ENCODE results near the gene CCNYL1. TPM values are rescaled to one million over a fixed set of nuclear protein-coding genes. Genes with fewer than 3 reads are reported as not detected.

CCNYL1 gene
- polyA plus RNA-seq, 1 donor from 2014 or later: 14.7 TPM

DNA sequence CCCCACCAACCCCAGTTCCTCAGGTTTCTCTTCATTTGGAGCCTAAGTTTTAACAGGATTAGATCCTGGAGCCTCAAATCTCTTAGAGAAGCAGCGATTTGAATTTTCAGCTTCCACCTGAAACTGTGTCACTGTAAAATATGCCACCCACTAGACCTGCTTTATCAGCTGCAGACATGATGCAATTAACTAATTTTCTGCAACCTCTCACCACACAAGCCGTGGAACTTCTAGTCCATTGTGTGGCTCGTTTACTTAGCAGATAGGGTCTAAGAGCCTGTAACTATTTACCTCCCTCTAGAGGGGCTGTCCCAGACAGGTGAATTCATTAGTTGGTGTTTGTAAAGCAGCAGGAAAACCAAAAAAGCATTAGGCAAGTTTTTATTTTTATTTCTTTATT, 89.8 kb downstream of the CCNYL1 start:
- Histone ChIP-seq H3K36me3 (ENCODE audit: insufficient read depth, low read length) (no peaks in the 10 kb centered on the region), H3K9me2 (ENCODE audit: insufficient read depth, low read length) (no peaks in the 10 kb centered on the region), H3K4me3 (ENCODE audit: low read length) (no peak overlapping the region), H3K27me3 (ENCODE audit: insufficient read depth, low read depth, low read length) (no peaks in the 10 kb centered on the region), H3K79me2 (replicated peaks; ENCODE audit: insufficient read depth, low read length) (no peaks in the 10 kb centered on the region), H3K9me3 (ENCODE audit: low read length) (no peaks in the 10 kb centered on the region), H3K9ac (ENCODE audit: low read length) (no peak overlapping the region), H4K20me1 (ENCODE audit: insufficient read depth) (no peaks in the 10 kb centered on the region), H3F3A (ENCODE audit: insufficient read depth, low read length, poor library complexity, severe bottlenecking) (no peaks in the 10 kb centered on the region), H3K4me2 (ENCODE audit: low read length) (no peak overlapping the region), H2AFZ (ENCODE audit: low read depth, low read length) (no peak overlapping the region), H3K27ac (ENCODE audit: low read length) (no peak overlapping the region)
- TF ChIP-seq RAD21 (conservative IDR thresholded peaks at IDR 0.05) (no peak), MXI1 (conservative IDR thresholded peaks at IDR 0.05; ENCODE audit: poor library complexity, severe bottlenecking) (no peak), POLR2AphosphoS5 (IDR thresholded peaks at IDR 0.05) (no peak), EZH2 (IDR thresholded peaks at IDR 0.05; ENCODE audit: borderline replicate concordance, insufficient read depth, low read length, poor library complexity, severe bottlenecking) (no peak)
- TF ChIP-seq, protein P1, sequence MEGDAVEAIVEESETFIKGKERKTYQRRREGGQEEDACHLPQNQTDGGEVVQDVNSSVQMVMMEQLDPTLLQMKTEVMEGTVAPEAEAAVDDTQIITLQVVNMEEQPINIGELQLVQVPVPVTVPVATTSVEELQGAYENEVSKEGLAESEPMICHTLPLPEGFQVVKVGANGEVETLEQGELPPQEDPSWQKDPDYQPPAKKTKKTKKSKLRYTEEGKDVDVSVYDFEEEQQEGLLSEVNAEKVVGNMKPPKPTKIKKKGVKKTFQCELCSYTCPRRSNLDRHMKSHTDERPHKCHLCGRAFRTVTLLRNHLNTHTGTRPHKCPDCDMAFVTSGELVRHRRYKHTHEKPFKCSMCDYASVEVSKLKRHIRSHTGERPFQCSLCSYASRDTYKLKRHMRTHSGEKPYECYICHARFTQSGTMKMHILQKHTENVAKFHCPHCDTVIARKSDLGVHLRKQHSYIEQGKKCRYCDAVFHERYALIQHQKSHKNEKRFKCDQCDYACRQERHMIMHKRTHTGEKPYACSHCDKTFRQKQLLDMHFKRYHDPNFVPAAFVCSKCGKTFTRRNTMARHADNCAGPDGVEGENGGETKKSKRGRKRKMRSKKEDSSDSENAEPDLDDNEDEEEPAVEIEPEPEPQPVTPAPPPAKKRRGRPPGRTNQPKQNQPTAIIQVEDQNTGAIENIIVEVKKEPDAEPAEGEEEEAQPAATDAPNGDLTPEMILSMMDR (IDR thresholded peaks at IDR 0.05; ENCODE audit: poor library complexity, severe bottlenecking): no peak

DNA sequence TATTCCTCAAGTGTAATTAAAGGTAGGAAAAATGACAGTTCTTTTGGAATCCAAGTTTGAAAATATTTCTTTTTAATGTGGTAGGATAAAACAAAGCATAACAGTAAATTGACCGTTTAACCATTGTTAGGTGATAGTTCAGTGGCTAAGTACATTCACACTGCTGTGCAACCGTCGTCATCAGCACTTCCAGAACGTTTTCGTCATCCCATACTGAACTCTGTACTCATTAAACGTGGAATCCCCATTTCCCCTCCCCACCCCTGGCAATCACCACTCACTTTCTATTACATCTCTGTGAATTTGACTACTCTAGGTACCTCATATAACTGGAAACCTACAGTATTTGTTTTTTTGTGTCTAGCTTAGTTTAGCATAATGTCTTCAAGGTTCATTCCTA, 91.2 kb downstream of the CCNYL1 start:
- Histone ChIP-seq H3K27me3 (ENCODE audit: insufficient read depth, low read depth, low read length) (no peaks in the 10 kb centered on the region), H3K36me3 (ENCODE audit: insufficient read depth, low read length) (no peaks in the 10 kb centered on the region), H3K79me2 (replicated peaks; ENCODE audit: insufficient read depth, low read length) (no peaks in the 10 kb centered on the region), H2AFZ (ENCODE audit: low read depth, low read length) (no peak overlapping the region), H3K9me2 (ENCODE audit: insufficient read depth, low read length) (no peaks in the 10 kb centered on the region), H3K9ac (ENCODE audit: low read length) (no peak overlapping the region), H3K4me3 (ENCODE audit: low read length) (no peak overlapping the region), H3K9me3 (ENCODE audit: low read length) (no peaks in the 10 kb centered on the region), H3K27ac (ENCODE audit: low read length) (no peak overlapping the region), H4K20me1 (ENCODE audit: insufficient read depth) (no peaks in the 10 kb centered on the region), H3K4me2 (ENCODE audit: low read length) (no peak overlapping the region), H3F3A (ENCODE audit: insufficient read depth, low read length, poor library complexity, severe bottlenecking) (no peaks in the 10 kb centered on the region)
- TF ChIP-seq, protein P2, sequence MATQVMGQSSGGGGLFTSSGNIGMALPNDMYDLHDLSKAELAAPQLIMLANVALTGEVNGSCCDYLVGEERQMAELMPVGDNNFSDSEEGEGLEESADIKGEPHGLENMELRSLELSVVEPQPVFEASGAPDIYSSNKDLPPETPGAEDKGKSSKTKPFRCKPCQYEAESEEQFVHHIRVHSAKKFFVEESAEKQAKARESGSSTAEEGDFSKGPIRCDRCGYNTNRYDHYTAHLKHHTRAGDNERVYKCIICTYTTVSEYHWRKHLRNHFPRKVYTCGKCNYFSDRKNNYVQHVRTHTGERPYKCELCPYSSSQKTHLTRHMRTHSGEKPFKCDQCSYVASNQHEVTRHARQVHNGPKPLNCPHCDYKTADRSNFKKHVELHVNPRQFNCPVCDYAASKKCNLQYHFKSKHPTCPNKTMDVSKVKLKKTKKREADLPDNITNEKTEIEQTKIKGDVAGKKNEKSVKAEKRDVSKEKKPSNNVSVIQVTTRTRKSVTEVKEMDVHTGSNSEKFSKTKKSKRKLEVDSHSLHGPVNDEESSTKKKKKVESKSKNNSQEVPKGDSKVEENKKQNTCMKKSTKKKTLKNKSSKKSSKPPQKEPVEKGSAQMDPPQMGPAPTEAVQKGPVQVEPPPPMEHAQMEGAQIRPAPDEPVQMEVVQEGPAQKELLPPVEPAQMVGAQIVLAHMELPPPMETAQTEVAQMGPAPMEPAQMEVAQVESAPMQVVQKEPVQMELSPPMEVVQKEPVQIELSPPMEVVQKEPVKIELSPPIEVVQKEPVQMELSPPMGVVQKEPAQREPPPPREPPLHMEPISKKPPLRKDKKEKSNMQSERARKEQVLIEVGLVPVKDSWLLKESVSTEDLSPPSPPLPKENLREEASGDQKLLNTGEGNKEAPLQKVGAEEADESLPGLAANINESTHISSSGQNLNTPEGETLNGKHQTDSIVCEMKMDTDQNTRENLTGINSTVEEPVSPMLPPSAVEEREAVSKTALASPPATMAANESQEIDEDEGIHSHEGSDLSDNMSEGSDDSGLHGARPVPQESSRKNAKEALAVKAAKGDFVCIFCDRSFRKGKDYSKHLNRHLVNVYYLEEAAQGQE (IDR thresholded peaks at IDR 0.05; ENCODE audit: borderline replicate concordance): no peak
- TF ChIP-seq MXI1 (conservative IDR thresholded peaks at IDR 0.05; ENCODE audit: poor library complexity, severe bottlenecking): no peak
- TF ChIP-seq POLR2AphosphoS5 (IDR thresholded peaks at IDR 0.05): no peak
- no peak for TF ChIP-seq EZH2 (IDR thresholded peaks at IDR 0.05; ENCODE audit: borderline replicate concordance, insufficient read depth, low read length, poor library complexity, severe bottlenecking)
- no peak for TF ChIP-seq EP300 (conservative IDR thresholded peaks at IDR 0.05; ENCODE audit: poor library complexity, severe bottlenecking)

Small RNAs within 50 kb of the gene (small RNA-seq; reads per million reads assigned to genes)
- gene RF00019 (0 to 1.2 (median 0) reads per million in 3 experiments), gene RNU6-664P (0 reads per million in 3 experiments)

Other genes with a start within 250 kb of the CCNYL1 start
- 32.6 and 38.7 TPM in 2 replicates for gene CREB1, start 181.7 kb upstream of the CCNYL1 start, polyA plus RNA-seq
- gene METTL21A, start 86.2 kb upstream of the CCNYL1 start, polyA plus RNA-seq: 37.1 and 40.8 TPM in 2 replicates
- gene FZD5, start 58.3 kb downstream of the CCNYL1 start, polyA plus RNA-seq: 0.99 and 2.4 TPM in 2 replicates

Measured in neural cell (in vitro differentiated cells).